HL-60/S4 treated with phorbol 12-myristate 13-acetate at 8.2 ng/mL for 4 days and 3 days (cell line): ENCODE results near the gene CNPY2.
"Not testable (repeated sequence)": the region's sequence is repeated elsewhere in the genome, so short reads cannot be mapped to it uniquely, and the experiment has no call there.

Experiments
- in situ Hi-C: fragments of 300-500 bp; cut with MboI; formaldehyde crosslinking; loops from 2 replicates; pipeline ENCODE4 v1.15.0; 2022; ENCODE audit warnings: low sequenced_read_pairs

Gene CNPY2

DNA sequence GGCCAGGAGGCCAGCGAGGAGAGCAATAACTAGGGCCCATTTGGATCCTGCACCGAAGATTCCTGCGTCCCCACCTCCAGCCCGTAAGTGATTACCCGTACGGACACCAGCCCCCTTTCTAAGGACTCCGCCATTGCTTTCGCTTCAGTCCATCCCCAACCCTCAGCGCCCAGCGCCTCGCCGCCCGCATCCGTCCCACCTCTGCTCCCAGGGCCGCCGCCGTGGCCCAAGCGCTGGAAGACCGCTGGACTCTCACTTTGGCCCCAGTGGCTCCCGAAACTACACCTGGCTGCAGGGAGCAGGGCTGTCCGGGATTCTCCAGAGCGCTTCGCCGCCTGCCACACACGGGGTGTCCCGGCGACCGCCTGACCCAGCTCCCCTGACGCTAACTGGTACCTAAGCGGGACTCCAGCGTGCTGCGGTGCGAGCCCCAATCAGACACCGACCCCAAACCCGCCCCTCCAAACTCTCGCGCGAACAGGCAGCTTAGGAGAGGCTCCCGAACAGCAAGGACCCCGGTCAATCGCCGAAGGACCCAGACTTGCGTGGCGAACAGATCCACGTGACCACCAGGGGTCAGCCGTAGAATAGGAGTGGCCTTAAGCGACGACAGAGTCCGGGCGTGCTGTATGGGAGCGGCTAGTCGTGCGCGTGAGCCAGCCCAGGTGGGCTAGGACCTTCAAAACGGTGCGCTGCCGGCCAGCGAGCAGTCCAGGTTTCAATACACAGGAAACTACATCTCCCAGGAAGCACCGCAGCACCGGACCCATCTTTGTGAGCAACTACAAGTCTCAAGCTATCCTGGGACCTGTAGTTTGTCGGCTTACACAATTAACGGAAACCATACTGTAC, at the start of gene CNPY2:
CNPY2 (minus strand) TSS at position 367 of the 852 bp plus-strand sequence. CDS start 771 bp downstream, outside the sequence.
- in situ Hi-C loops: no loop called here

DNA sequence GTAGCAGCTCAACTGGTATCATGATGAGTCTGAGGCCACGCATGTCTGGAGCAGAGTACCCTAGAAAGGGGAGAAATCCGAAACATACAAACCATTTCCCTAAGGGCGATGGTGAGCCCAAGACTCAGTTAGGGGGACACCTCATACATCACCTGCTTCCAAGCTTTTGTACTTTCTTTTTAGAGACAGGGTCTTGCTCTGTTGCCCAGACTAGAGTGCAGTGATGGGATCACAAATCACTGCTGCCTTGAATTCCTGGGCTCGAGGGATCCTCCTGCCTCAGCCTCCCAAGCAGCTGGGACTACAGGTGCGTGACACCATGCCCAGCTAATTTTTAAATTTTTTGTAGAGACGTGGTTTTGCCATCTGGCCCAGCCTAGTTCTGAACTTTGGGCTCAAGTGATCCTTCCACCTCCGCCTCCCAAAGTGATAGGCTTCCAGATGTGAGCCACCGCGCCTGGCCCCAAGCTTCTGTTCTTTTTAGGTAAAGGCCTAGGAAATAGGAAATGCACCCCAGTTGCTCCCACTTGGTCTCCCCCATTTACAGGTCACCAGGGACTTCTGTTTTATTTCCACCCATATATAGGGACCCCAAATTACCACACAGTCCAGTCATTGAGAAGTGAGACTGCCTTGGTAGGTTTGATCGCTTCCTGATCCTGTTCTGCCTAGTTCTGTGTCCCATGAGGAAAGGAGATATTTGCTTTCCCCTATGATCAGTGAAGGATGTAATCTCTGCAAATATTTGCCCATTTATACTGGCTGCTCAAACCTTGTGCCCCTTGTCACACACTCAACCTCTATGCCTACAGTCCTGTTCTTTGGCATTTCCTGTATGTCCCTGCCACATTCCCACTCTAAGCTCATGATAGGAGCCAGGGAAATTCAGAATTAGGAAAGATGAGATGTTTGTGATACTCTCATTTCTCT, 46.6 kb upstream of the CNPY2 start, which contains the start of gene APOF:
APOF (minus strand) TSS at position 728 of the 930 bp plus-strand sequence; CDS start at position 616, 112 bp downstream.
- in situ Hi-C loops: no loop called here

GRCh38 chr12:56361487-56362129, 45.8 kb upstream of the CNPY2 start:
- in situ Hi-C loops: no loop called here

DNA sequence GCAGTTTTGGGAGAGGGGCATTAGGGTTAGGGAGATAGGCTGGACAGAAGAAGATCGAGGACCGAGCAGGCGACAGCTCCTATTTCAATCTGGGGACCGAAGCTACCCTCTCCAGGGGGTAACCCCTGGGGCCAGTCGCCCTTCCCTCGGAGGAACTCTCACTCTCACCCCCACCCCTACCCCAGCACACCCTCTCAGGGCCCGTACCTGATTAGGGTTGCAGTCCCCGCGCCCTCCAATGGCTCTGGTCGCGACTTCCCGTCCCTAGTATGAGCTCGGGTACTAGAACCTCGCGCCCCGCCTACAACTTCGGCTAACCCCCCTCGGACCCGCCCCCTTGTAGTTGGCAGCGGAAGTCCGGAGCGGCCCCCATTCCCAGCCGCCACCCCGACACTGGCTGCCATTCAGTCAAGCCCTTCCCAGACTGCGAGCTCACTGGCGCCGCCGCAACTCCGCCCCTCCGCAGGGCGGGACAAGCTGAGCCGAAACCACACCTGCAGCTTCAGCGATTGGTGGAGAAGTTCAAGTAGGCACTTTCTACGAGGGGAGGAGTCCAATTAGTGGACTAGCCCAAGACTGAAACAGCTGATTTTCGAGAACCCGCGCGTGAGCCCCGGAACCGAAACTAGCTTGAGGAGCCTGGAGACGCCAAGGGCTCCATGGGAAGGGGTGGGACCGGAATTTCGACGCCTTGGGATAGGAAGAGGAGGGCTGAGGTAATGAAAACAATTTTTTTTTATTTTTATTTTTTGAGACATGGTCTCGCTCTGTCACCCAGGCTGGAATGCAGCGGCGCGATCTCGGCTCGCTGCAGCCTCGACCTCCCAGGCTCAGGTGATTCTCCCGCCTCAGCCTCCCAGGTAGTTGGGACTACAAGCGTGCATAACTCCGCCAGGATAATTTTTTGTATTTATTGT, 44.3 kb upstream of the CNPY2 start, which contains the start of gene STAT2:
STAT2 (minus strand) TSS at position 257 of the 917 bp plus-strand sequence. CDS start 3,536 bp downstream, outside the sequence.
- in situ Hi-C loops: no loop called here

GRCh38 chr12:56358836-56359532, 43.2 kb upstream of the CNPY2 start:
- in situ Hi-C loops: no loop called here

GRCh38 chr12:56351325-56351724, 35.5 kb upstream of the CNPY2 start:
- in situ Hi-C loops: no loop called here

DNA sequence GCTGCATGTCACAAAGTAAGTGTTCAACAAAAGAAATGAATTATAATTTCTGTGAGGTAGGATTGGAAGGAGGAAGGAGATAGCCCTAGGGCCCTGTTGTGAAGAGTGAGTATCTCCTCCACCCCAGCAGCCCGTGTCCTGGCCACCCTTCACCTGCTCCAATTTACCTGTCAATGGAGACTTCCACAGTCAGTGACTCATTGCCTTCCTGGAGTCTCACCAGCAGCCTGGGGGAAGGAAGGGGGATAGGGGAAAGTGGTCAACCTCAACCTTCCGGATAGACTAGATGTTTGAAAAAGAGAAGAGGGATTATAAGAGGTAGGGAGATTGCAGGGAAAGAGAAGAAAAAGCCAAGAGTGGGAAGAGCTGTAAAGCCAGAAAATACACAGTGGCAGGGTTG, 34.9 kb upstream of the CNPY2 start:
- in situ Hi-C loops: no loop called here

DNA sequence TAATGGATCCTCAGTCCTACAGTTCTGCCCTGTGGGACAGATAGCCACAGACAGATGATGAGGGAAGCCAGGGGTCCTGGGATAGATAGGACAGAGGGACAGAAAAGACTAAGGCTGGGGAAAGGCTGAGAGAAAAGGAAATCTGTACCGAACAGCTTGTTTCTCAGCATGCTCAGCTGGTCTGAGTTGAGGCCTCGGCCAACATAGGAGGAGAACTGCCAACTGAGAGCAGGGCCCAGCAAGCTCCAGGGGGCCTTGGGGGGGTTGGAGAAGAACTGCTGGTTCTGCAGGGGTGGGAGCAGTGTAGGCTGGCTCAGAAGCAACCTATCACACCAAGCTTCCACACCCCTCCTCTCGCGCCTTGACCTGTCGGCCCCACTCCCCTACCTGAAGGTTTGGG, 33.0 kb upstream of the CNPY2 start:
- in situ Hi-C loops: no loop called here

DNA sequence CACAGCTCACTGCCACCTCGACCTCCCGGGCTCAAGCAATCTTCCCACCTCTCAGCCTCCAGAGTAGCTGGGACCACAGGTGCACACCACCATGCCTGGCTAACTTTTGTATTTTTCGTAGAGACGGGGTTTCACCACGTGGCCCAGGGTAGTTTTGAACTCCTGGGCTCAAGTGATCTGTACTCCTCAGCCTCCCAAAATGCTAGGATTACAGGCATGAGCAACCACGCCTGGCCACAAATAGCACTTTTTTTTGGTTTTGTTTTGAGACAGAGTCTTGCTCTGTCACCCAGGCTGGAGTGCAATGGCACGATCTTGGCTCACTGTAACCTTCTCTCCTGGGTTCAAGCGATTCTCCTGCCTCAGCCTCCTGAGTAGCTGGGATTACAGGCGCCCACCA, 31.5 kb upstream of the CNPY2 start:
- in situ Hi-C loops: not testable (repeated sequence)

DNA sequence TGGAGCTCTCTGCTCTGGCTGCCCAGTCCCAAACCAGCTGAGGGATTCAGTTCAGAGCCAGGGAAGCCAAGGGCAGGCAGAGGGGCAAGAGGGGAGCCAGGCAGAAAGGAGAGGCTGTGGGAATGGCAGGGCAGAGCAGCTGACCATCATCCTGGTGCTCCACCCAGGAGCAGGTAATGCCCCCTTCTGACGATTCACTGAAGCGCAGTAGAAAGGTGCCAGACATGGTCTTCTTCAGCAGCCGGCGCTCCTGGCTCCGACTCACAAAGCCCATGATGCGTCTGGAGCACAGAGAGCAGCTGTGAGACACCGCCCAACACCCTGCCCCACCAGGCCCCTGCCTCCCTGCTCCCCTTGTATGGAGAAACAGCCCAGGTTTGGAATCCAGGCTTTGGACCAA, 30.9 kb upstream of the CNPY2 start:
- in situ Hi-C loops: no loop called here

GRCh38 chr12:56342290-56342689, 26.5 kb upstream of the CNPY2 start:
- in situ Hi-C loops: not testable (repeated sequence)

DNA sequence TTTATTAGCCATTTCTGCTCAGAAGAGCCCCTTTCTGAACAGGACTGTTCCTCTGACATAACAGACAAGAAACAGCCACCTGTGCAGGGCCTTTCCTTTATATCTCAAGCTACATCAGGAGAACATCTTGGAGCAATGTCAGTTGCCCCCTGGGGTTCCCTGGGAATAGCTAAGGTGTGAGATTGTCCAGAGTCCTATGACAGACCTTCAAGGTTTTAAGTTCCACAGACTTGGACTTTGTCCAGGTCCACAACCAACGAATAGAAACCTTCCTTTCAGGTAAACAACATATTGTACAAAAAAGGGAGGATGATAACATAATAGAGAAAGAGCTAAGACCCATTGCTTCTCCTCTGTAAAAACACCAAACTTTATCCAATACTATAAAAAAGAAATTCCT, 25.8 kb upstream of the CNPY2 start:
- in situ Hi-C loops: no loop called here

- in situ Hi-C loops: no loop called here
Measured at GRCh38 chr12:56339158-56339422, 23.3 kb upstream of the CNPY2 start.

- in situ Hi-C loops: no loop called here
Measured at GRCh38 chr12:56338308-56339157, 22.7 kb upstream of the CNPY2 start, which contains the start of gene IL23A. IL23A (plus strand) TSS chr12:56338884; CDS start chr12:56339045, 161 bp downstream.

DNA sequence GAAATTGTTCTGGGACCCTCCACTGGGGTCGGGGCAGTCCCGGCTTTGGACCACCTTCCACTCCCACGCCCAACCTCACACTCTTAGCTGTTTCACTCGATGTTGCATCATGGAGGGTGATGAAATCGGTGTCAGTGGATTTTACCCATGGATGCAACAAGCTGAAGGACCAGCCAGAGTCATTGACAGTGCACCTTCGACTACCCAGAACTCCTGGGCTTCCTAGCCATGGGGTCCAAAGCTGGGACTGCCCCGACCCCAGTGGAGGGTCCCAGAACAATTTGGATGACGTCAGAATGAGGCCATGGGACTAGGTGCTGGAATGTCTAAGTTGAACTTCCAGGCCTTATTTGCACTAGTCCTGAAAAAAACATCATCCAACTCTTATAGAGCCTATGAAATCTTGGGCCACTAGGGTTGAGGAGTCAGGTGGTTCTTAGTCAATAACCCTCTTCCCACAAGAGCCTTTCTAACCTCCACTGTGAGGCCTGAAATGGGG, 22.0 kb upstream of the CNPY2 start:
- in situ Hi-C loops: no loop called here

DNA sequence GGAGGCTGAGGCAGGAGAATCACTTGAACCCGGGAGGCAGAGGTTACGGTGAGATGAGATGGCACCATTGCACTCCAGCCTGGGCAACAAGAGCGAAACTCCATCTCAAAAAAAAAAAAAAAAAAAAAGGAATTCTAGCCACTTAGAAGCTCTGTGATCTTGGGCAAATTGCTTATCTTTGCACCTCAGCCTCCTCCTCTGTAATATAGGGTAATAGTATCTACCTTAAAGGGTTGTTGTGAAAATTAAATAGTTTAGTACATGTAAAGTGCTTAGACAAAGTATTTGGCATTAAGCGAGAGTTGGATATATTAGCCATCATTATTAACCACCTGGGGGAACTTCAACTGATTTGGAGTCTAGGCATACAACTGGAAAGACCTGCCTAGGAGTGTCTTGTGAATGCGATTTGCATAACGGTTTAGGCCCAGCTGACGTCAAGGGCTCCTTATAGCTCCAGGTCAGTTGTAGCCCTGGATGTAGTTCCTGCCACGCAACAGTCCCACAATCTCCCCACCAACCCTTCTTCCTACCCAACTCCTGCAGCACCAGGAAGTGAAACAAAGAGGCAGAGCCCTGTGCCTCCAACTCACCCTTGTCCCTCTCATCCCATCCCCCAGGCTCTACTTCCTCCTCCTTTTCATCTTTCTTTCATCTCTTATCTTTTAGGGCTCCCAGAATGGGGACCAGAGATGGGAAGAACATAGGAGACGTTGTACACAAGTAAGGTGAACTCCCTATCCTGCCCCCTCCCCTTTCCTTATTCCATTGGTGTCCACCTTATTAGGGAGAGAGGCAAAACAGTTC, 20.8 kb upstream of the CNPY2 start:
- in situ Hi-C loops: no loop called here

GRCh38 chr12:56335527-56335926, 19.7 kb upstream of the CNPY2 start:
- in situ Hi-C loops: not testable (repeated sequence)

- in situ Hi-C loops: no loop called here
Measured at GRCh38 chr12:56334490-56334793, 18.7 kb upstream of the CNPY2 start.
